GM21723 (cell line): Measurements from ENCODE around the gene HSPA8.
"Not testable (repeated sequence)": the region's sequence is repeated elsewhere in the genome, so short reads cannot be mapped to it uniquely, and the experiment has no call there.

Experiments
- ATAC-seq: cut with Tn5 transposase; IDR thresholded peaks from one replicate; pipeline ENCODE4 v1.9.1; 2021; ENCODE audit warnings: mild to moderate bottlenecking, moderate library complexity; ENCODE audit not compliant: unreplicated experiment

The HSPA8 gene

DNA sequence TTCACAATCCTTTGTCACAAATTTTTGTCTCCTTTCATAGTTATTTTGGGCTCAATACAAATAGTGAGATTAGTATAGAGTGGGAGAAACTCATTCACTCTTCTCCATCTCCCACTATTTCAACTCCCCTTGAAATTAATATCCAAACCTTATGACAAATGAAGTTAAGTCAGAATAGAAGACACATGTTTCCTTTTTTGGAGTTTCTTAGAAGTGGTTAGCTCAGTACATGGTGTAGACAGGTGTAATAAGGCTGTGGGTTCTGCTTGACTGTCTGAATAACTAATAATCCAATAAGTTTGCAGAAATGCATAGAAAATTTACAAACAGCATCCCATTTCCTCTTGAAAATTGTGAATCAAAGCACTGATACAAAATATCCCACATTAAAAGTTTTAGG is 10.8 kb upstream of the HSPA8 start:
- no peak for ATAC-seq

DNA sequence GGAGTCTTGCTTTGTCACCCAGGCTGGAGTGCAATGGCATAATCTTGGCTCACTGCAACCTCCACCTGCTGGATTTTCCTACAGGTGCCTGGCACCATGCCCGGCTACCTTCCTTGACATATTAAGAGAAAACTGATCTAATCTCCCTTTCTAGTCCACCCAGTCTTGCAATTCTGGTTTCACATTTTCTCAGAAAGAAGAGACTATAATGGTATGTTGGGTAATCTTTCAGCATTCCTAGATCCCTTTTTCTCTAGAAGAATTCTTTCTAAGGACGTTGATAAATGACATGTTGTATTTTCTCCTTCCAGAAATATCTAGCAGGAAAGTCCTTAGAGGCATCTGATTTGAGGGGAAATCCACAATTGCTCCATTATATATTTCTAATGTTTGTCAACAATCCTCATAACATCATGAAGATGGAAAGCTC is 10.4 kb upstream of the HSPA8 start:
- ATAC-seq = no peak

DNA sequence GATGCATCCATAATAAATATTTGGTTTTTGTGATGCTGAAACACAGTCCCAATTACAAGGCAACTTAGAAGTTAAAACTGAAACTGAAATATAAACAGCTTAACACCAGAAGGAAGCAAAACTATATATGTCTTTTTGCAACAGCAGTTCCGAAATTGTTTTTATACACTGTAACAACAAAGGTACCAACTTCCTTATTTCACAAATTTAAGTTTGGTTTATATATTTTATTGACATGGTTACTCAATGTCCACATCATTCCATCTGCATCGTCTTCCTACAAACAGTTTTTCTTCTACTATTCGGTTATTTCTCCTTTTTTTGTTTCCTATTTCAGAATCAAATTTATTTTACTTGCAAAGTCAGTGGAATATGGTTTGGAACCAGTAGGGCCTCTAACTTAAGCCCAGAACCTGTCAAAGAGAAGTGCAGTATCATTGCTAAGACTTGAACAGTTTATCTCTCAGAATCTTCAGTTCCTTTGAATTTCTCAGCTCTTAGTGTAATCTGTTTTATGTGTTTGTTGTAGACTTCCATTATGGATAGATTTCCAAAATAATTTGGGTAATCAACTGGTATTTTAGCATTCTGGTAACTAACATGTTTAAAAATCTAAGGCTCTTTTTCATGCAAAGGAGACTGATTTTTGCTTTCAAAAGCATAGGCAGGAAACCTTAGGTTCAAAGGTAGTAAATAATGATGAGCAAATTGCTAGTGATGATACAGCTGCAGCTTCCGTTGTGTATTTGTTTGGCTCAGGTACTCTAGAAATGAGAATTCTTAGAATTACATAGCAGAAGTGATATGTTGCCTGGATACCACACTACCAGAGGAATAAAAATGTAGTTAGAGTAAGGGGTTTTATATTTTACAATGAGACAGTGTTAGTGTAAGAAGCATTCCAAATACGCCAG is 8.2 kb upstream of the HSPA8 start:
- peak; percentile 61 for ATAC-seq

GRCh38 chr11:123065621-123066020 is 3.7 kb upstream of the HSPA8 start:
- ATAC-seq = no peak

DNA sequence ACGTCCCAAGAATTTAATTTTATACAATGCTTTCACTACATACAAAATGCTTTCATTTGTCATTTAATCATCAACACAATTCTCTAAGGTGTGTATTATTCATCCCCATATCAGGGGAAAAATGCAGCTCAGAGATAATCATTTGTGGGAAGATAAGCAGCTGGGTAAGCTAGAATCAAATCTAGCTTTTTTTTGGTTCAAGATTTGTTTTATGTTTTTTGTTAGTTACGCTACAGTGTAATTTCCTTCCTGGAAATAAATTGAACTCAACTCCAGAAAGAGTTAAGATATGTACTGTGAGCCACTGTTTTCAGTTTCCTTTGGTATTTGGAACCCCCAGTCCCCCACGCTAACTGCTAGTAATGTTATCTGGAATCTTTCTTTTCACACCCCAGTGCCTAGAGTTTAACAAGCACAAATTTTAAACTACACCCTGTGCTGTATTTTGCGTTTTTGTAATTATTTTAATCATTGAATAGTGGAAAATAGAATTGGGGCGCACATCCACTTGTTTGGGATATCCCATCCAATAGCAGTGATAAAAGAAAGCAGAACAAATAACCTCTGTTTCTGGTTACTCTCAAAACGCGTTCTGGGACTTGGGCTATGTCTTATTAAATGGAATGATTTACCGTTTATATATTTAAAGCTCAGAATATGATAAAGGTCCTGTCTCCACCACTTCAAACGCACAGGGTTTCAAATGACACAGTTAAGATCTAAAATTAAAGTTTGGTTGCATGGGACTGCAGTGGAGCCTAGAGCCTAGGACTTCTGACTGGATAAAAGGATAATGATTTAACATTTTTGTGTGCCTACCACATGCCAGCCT is 2.1 kb upstream of the HSPA8 start:
- no peak for ATAC-seq

- ATAC-seq = no peak
Measured at GRCh38 chr11:123062892-123063825, 1.2 kb upstream of the HSPA8 start.

- ATAC-seq = peak; percentile 85
Measured at GRCh38 chr11:123062158-123062891, 389 bp upstream of the HSPA8 start.

GRCh38 chr11:123060277-123061000 is 1.5 kb downstream of the HSPA8 start:
- ATAC-seq = no peak

- ATAC-seq = not testable (repeated sequence)
Measured at GRCh38 chr11:123059041-123059920, 2.7 kb downstream of the HSPA8 start.

DNA sequence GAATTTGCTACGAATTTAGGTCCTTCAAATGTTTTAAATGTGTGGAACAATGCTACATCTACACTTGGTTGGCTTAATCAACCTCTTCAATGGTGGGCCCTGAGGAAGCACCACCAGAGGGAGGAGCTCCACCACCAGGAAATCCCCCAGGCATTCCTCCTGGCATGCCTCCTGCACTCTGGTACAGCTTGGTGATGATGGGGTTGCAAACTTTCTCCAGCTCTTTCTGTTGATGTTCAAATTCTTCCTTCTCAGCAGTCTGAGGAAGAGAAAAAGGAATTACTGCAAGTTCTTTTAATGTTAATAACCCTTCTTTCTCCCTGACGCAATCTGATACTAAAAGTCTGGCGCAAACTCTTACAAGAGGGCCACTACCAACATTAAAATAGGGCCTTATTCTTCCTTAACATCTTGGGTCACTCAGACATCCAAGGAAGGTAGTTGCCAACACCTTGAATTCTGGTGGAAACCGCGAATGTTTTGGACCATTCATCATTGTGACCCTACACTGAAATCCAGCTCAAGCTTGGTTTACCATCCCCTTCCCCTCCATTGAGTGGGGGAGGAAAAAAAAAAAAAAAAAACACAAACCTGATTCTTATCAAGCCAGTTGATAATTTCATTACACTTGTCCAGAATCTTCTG is 4.2 kb downstream of the HSPA8 start:
- no peak for ATAC-seq

DNA sequence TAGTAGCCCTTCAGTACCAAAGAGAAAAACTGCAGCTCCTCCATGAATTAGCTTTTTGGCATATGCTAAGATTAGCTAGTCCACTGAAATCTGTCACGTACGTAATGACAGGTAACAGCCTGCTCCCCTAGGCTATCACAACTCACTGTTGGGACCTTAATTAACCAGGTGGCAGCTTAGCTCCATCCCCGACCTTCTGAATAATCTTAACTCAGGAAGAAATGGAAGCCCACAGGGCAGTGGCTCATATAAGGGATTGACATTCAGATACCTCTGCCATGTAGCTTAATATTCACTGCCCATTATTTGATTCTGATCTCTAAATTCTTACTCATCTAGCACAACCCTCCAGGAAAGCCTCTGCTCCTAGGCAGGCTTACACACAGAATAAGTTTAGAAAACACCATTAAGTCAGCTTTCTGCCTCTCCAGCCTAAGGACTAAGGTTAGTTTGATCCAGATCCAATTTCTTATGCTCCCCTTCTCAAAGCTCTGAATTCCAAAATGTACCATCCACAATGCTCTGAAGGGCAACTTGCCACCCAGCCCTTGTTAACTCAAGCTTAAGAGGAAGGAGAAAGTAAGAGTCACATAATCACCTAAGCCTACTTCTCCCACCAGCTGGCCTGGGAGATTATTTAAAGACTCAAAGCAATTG is 5.0 kb downstream of the HSPA8 start:
- ATAC-seq = no peak

DNA sequence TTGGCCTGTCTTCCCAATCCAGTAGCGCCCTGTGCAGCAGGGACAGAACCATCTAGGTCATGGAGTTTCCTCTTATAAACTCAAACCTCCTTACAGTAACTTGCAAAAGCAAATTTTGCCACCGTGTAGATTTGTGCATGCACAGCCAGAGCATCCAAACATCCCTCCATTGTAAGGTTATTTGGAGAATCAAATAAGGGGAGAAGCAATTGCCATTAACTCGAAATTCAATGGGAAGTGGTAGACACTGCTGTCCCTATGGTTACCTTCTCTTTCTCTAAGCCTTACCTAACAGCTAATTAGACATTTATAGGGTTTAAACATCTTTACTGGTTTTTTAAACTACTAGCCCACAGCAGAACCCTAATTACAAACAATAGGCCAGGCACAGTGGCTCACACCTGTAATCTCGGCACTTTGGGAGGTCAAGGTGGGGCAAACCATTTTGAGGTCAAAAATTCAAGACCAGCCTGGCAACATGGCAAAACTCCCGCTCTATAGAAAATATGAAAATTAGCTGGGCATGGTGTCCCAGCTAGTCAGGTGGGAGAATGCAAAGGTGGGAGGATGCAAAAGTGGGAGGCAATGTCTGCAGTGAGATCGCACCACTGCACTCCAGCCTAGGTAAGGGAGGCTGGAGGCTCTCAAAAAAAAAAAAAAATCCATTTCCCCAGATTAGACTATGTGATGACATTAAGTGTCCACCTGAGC is 6.6 kb downstream of the HSPA8 start:
- no peak for ATAC-seq

- peak; percentile 71 for ATAC-seq
Measured at GRCh38 chr11:123054301-123055065, 7.5 kb downstream of the HSPA8 start.

DNA sequence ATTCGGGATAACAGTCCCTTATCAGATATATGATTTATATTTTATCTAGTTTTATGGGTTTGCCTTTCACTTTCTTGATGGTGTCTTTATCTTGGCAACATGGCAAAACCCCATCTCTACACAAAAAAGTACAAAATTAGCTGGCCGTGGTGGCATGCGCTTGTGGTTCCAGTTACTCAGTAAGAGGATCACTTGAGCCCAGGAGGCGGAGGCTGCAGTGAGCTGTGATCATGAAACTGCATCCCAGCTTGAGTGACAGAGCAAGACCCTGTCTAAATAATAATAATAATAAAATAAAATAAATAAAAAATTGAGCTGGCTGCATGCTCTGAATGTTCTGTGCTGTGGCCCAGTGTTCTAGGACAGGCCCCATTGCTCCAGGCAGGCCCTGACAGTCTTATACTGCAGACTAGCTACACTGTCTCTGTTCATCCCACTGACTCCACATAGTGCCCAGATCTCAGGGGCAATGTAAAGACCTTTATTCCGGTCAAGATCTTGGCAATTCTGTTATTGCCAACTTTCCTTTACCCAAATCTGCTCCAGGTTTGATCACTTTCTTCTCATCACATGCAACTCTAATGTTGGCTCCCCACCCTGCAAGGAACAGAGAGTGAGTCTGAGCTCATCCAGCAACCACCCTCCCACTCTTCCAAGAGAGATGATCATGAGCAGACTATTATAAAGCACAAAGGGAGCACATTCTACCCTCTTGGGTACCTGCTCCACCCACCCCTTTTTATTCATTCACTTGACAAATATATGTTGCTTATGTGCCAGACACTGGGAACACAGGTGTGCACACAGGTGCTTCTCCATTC is 8.8 kb downstream of the HSPA8 start:
- ATAC-seq = no peak

GRCh38 chr11:123051634-123052033 is 10.3 kb downstream of the HSPA8 start:
- no peak for ATAC-seq
